HG02759 (cell line): ENCODE results near the gene XCR1.
A peak's percentile ranks its signal among the peaks of the same experiment; 100 is the strongest.
"Not testable (repeated sequence)": the region's sequence is repeated elsewhere in the genome, so short reads cannot be mapped to it uniquely, and the experiment has no call there.

Source experiments
- ATAC-seq: cut with Tn5 transposase; IDR thresholded peaks from one replicate; pipeline ENCODE4 v1.9.1; 2021; ENCODE audit warnings: mild to moderate bottlenecking, moderate library complexity; ENCODE audit not compliant: unreplicated experiment

XCR1 gene

DNA sequence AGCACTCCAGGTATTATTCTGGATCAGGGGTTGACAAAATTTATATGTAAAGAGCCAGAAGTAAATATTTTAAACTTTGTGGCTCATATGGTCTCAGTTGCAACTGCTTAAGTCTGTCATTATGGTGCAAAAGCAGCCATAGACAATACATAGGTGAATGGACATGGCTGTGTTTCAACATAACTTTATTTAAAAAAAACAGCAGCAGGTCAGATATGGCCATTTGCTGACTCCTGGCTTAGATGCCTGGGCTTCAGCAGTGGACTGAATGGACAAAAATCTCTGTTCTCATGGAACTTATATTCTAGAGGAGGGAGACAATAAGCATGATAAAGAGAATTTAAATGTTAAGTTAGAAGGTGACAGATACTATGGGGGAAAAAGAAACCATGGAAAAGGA lies 20.0 kb downstream of the XCR1 start:
- ATAC-seq, result no peak

DNA sequence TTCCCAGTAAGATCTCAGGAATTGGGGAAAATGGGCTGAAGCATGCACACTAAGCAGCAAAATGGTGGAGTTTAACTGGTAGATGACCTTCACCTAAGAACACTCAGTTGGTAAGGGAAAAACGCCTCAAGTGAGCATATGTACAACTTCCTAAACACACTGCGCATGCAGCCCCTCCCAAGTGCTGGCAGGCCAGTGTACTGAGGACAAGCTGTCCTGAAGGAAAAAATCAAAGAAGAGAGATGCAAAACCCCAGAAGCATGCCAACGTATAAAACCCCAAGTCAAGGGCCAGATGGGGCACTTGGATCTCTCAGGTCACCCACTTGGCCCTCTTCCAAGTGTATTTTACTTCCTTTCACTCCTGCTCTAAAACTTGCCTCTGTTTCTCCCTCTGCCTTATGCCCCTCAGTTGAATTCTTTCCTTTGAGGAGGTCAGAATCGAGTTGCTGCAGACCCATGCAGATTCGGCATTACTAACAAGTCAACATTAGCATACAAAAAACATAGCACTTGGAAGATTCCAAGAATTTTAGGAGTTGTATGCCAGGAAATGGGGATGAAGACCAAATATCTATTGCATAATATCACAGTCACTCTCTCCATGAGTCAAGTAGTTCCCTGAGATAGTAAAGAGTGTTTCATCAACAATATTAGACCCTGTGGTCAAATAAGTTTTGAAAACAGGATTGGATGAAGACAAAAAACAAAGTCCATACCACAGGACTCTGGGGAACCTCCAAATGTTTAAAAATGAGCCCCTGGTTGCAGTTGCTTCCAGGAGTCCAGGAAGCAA lies 20.8 kb downstream of the XCR1 start:
- no peak for ATAC-seq

DNA sequence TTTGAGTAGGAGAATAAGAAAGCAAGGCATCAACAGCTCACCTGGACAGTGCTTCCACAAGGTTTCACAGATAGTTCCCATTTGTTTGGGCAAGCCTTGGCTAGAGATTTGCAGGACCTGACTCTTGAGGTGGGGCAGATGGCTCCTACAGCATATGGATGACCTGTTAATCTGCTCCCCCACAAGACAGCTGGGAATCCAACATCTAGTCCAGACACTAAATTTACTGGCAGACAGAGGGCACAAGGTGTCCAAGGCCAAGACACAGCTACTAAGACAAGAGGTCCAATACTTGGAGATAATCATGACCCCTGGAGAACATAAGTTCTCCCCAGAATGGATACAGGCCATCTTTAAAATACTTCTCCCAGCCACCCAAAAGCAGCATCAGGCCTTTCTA lies 23.6 kb downstream of the XCR1 start:
- ATAC-seq, result not testable (repeated sequence)

- no peak for ATAC-seq
Measured at GRCh38 chr3:46001178-46001577, 26.1 kb downstream of the XCR1 start.

DNA sequence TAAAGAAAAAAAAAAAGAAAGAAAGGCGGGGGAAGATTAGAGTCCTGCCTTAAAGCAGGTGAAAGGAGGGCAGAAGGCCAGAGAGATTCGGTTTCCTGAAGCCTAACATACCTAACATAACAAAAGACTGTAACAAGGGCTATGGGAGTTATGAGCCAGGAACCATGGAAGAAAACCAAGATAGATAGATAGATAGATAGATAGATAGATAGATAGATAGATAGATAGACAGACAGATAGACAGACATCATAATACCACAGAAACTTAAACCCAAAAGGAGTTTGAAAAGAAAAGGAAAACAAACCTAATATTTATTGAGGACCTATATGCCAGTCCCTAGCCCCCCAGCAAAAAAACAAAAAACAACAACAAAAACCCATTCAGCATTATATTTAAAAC lies 29.3 kb downstream of the XCR1 start:
- ATAC-seq, result no peak

GRCh38 chr3:45997499-45997898 lies 29.8 kb downstream of the XCR1 start:
- not testable (repeated sequence) for ATAC-seq

DNA sequence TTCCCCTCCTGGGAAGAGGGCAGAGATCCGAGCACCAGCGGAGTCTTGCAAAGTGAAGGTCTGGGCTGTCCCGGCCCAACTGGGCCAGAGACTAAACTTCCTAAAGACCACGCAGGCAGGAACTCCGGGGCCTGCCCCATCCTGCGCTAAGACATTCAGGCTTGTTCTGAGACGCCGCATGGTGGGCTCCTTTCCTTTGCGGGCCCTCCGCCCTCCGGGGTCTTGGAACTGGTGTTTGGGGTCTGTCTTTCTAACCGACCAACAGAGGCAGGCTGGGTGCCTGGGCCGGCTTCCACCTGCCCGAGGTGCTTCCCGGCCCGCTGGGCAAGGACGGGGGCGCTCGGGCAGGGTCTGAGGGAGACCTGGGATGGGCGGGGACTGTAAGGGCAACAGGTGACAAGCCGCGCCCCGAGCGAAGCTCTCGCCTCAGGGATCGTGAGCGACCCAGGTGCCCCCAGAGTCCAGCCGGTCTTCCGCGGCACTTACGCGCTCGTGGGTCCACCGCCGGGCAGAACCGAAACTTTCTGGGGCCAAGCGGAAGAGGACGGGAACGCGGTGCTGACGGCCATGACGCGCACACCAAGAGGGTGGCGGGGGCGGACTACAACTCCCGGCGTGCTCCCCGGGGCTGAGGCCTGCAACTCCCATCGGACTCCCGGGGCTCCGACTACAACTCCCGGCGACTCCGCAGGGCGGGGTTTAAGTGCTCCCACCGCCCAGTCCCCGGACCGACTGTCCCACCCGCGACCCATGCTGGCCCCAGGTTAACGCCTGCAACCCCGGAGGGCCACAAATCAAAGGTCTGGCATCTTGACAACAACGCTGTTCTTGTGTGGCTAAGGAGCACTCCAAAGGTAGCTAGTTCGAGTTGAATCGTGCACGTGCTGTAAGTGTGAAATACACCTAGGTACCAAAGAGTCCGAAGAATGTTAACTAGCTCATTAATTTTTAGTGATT lies 31.8 kb downstream of the XCR1 start, which contains the start of gene FYCO1:
Gene FYCO1, minus strand, starts transcription at position 589 of the 957 bp plus-strand sequence. CDS start 10,914 bp downstream, outside the sequence.
- peak; percentile 95 for ATAC-seq

GRCh38 chr3:45994419-45995235 lies 32.7 kb downstream of the XCR1 start:
- peak; percentile 4 for ATAC-seq

GRCh38 chr3:45993421-45994027 lies 33.8 kb downstream of the XCR1 start:
- ATAC-seq, result no peak

DNA sequence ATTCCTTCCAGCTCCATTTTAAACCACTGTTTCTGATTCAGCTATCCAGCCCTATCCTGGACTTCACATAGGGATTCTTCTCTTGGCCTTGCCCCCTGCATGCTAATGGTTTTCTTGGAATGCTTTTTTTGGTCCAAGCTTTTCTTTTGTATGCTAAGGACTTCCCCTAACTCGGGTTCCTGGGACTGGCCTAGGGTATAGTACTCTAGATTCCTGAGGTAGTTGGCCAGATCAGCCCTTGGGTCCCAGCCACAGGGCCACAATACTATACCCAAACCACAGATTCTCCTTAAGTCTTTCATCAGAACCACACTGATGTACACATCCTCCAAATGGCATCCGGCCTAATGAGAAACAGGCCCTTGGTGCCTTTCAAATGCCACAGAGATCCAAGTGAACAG lies 34.5 kb downstream of the XCR1 start:
- ATAC-seq, result no peak

- no peak for ATAC-seq
Measured at GRCh38 chr3:45992133-45992729, 35.1 kb downstream of the XCR1 start.

GRCh38 chr3:45991341-45991740 lies 35.9 kb downstream of the XCR1 start:
- ATAC-seq, result no peak

DNA sequence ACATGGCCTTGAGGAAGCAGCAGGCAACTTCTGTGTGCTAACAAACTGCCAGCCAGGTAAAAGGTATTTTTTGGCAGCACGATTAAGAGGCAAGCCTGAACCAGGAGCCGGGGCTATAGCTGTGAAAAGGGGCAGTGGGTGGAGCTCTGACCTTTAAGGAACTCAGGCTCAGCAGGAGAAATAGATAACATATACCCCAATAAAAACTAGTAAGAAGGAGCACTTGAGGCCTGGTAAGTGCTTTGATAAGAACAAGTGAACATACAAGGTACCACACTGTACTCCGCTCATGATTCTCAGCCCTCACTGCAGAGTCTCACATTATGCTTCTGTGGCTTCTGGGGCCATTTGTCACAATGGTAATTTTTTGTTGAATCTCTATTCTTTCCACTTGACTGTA lies 37.1 kb downstream of the XCR1 start:
- ATAC-seq, result no peak

- no peak for ATAC-seq
Measured at GRCh38 chr3:45988804-45989203, 38.5 kb downstream of the XCR1 start.

DNA sequence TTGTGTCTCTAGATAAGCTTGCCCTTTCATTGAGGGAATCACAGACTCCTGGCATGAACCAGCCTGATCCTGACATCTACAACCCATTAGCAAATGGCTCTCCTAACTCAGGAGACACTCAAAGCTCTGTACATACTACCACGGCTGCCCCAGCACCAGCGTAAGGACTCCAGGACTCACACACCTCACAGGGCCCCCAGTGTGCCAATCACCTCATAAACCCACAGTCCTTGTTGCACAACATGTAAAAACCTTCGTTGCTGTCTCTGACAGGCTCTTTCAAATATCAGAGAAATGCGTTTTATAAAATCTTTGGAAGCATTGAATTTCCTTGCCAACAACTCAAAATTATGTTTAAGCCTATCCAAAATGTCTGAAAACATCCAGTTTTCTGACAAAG lies 38.9 kb downstream of the XCR1 start:
- ATAC-seq, result no peak

GRCh38 chr3:45987368-45988291 lies 39.7 kb downstream of the XCR1 start:
- no peak for ATAC-seq

DNA sequence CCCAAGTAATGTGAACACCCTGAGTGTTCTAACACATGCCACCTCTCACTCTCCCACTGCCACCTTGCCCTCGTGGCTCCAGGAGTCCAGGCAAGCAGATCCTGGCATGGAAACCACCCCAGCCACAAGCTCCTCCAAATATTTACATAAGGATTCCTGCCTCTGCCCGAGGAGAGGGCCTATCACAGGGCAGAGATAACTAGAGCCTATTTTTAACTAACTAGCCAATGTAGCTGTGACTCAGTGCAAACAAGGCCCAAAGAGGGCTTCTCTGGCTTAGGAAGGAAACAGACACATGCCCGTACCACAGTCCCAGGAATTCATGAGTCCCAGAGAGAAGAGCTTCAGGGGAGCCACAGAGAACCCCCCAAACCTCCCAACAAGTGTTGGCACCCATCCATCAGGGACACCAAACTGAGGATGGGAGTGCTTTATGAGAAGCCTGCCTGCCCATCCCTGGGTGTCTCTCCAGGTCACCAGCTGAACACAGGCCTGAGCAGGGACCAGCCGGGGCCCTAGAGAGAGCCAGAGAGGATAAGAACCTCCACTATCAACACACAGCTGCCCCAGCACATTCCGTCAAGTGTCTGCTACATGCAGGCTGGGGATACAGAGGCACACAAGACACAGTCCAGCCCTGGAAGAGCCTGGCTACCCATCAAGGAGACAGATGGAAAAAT lies 40.8 kb downstream of the XCR1 start:
- no peak for ATAC-seq

DNA sequence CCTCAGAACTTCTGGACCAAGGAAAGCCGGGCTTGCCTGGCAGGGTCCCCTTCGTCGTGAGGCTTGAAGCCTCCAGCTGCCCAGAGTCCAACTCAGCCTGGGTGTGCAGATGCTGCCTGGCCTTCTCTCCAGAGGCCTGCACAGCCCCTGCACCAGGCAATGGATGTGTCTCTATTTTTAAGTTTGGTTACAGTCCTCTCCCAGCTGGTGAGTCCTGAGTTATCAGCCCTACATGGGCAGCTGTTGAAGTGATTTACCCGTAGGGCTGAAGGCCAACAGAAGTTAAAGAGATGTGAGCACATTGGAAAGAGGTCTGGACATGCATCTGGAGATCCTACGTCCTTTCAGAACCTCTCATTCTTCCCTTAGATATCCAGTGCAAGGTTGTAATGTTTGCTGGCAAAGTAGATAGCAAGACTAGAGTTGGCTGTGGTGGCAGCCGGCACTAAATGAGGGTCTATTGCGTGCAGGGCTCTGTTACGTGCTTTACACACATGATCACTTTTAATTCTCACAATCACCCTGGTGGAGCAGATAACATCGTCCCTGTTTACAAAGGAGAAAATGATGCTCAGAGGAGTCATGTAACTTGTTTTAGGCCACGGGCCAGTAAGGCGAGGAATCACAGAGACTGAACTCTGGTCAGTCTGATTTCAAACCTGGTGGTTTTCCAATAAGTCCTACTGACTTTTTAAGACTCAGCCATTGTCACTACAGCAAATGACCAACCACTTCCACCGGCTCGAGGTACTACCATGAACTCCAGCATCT lies 41.6 kb downstream of the XCR1 start:
- ATAC-seq, result no peak
